AG09309 (cell line): ENCODE measurements around the gene NPIPA3.
"Not testable (repeated sequence)": the region's sequence is repeated elsewhere in the genome, so short reads cannot be mapped to it uniquely, and the experiment has no call there.

ENCODE experiments used
- DNase-seq: peaks from one replicate; pipeline ENCODE4 v3.0.0-alpha.2; 2010; ENCODE audit warnings: low read depth
- H3K4me3 ChIP-seq: 2 replicates; pipeline ENCODE4 v1.5.1; 2011; ENCODE audit warnings: mild to moderate bottlenecking, low read depth, low read length, moderate library complexity; ENCODE audit not compliant: control insufficient read depth
- TF ChIP-seq, protein P1 (sequence below): IDR thresholded peaks from 2 replicates; pipeline ENCODE4 v1.5.1; 2011; ENCODE audit warnings: mild to moderate bottlenecking, low read depth, low read length, inconsistent platforms; ENCODE audit not compliant: insufficient read depth, control insufficient read depth; ENCODE audit errors: missing control alignments

The NPIPA3 gene

DNA sequence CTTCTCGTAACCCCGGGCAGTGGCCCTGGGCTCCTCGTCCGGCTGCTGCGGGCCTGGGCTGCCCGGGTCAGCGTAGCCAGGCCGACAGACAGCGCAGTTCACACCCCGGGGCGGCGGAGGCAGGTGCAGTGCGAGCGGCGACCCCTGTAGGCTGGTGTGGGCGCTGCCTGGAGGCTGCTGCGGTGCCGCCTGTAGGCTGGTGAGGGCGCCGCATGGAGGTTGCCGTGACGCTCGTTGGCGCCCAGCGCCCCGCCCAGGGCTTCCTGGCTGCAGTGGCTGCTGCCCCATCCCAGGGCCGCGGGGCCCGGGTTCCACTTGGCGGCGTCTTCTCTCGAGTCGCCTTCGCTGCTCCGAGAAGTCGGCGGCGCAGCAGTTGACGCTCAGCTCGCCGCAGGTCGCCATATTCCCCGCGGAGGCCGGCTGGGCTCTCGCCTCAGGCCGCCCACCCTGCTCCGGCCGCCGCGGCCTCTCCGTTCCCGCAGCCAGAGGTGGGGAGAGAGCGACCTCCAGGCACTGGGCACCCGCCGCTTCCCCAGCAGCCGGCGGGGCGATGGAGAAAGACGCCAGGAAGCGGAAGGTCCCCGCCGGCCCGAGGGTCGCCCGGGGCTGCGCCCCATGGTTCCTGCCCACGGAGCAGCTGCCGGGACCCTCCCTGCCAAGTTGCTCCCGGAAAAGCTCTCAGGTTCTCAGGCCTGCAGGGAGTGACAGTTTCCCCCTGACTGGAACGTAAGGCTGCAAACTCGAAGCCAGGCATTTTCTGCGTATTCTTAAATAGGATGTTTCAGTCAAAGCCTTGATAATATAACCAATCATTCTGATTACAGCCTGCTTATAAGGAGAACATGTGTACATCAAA is at the start of gene NPIPA3:
NPIPA3 (plus strand) TSS at position 256 of the 856 bp plus-strand sequence. CDS start 5,533 bp downstream, outside the sequence.
- H3K4me3 ChIP-seq, DNase-seq: not testable (repeated sequence)

DNA sequence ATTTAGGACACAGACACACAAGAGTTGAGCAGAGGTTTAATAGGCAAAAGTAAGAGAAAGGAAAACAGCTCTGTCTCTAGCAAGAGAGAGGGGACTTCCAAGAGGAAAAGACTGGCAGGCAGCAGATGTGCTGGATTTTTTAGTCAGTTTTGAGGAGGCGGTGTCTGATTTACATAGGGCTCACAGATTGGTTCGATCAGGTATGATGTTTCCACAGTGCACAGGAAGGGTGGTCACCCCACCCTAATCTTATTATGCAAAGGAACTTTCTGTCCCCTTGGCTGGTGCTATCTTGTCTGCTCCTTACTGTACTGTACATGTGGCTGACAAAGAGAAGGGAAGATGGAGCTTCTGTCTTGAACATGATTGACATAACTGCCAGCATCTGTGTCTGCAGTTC is 45.1 kb upstream of the NPIPA3 start:
- TF ChIP-seq, protein P1, sequence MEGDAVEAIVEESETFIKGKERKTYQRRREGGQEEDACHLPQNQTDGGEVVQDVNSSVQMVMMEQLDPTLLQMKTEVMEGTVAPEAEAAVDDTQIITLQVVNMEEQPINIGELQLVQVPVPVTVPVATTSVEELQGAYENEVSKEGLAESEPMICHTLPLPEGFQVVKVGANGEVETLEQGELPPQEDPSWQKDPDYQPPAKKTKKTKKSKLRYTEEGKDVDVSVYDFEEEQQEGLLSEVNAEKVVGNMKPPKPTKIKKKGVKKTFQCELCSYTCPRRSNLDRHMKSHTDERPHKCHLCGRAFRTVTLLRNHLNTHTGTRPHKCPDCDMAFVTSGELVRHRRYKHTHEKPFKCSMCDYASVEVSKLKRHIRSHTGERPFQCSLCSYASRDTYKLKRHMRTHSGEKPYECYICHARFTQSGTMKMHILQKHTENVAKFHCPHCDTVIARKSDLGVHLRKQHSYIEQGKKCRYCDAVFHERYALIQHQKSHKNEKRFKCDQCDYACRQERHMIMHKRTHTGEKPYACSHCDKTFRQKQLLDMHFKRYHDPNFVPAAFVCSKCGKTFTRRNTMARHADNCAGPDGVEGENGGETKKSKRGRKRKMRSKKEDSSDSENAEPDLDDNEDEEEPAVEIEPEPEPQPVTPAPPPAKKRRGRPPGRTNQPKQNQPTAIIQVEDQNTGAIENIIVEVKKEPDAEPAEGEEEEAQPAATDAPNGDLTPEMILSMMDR = no peak
- DNase-seq = no peak
- no peak overlapping the region for H3K4me3 ChIP-seq

DNA sequence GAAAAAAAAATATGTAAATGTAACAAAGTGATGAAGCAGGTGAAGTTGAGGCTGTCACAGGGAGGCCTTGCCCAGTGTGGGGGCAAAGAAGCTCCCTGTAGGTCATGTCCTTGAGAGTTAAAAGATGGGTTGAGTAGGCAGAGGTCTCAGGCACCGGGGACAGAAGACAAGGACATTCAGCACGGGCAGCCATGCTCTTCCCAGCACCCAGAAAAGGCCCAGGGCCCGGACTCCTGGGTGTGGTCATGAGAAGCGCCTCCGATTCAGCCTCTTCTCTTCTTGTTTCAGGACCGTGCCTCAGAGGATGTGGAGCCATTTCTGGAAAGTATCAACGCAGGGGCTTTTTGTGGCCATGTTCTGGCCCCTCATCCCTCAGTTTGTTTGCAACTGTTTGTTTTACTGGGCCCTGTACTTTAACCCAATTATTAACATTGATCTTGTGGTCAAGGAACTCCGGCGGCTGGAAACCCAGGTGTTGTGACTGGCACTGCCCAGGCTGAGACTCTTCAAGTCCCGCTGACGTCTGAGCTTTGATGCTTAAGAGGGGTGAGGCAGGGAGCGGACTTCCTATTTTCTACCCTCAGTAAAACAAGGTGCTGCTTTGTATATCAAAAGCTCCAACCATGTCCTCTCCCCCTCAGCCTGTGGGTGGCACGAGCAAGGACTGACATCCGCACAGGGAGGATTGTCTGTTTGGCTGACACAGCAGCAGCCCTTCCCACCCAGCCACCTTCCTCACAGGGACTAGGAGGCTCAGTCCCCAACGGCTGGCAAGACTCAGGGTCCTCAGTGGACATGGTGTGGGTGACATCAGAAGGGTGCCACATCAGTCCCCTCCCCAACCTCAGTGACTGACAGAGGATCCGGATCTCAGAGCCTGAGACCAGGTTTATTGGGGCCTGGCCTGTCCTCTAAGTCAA is 35.6 kb upstream of the NPIPA3 start:
- TF ChIP-seq, protein P1 = no peak
- DNase-seq = no peak

DNA sequence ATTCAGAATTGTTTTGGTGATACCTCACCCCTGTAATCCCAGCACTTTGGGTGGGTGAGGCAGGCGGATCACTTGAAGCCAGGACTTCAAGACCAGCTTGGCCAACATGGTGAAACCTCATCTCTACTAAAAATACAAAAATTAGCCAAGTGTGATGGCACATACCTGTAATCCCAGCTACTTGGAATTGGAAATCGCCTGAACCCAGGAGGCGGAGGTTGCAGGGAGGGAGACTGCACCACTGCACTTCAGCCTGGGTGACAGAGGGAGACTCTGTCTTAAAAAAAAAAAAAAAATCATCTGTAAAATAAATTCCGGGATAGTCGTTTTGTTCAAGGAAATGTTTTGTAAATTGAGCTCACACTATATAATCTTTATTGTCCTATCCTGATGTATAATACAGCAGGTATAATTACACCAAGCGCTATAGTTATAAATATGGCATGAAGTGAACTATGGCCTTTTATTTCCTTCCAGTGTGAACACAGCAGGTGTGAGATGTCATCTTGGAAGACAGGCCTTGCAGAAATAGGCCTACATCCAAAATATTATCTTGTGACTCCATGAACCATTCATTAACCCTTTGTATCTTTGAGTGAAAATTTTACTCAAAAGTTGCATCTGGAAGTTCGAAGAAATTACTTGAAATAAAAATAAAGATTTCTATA is 34.5 kb upstream of the NPIPA3 start:
- DNase-seq = no peak
- no peak overlapping the region for H3K4me3 ChIP-seq
- TF ChIP-seq, protein P1 = no peak

More for the DNA sequence above, 35.6 kb upstream of the NPIPA3 start:
- no peak overlapping the region for H3K4me3 ChIP-seq

DNA sequence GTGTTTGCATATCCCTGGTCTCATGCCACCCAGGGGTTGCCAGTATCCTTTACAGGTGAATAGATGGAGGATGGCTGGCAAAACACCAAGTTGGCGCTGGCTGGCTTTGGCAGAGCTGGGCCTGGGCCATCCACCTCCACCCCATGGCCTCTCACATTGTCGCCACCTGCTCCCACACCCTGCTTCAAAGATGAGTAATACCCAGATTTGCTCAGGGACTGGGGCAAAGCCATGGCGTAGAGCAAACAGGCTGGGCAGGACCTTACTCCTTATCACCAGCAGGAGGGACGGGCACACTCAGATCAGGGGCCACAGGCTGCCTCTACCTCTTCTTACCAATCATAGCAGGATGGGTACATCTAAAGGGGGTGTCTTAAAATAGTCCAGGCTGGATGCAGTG is 33.4 kb upstream of the NPIPA3 start:
- TF ChIP-seq, protein P1 = no peak

DNA sequence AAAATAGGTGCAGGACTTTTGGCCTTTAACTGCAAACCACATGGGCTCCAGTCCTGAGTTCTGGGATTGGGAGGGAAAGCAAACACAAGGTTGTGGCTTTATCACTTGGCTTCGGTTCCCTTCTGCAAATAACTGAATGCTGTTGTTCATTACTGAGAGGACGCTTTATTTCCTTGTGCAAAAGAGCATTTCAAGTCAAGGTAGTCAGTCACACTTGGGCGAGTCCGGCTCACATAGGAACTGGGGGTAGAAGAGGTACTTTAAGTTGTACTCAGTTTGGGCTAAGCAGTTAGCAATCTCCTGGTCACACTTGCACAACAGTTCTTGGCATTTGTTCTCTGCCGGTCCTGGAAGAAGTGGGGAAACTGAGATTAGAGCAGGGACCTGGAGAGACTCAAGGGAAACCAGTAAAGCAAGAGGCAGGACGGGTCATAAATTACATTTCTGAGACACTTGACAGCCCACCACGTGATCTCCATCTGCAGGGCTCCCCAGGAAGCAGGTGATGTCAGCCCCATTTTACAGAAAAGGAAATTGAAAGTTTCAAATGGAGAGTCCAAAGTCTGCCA is 30.7 kb upstream of the NPIPA3 start:
- no peak overlapping the region for H3K4me3 ChIP-seq
- TF ChIP-seq, protein P1 = no peak
- no peak for DNase-seq

More for the DNA sequence above, 33.4 kb upstream of the NPIPA3 start:
- no peak for DNase-seq
- H3K4me3 ChIP-seq = no peak overlapping the region
